GM12878 (cell line): ENCODE results near the gene GCNT3.

Experiments used
- CREB1 ChIP-seq: IDR thresholded peaks from 2 replicates; pipeline ENCODE4 v1.6.1; 2012; ENCODE audit warnings: low read depth, mild to moderate bottlenecking, inconsistent platforms
- EP300 ChIP-seq, 2 experiments: fragments of 150-350 bp in 1 of 2; IDR thresholded peaks; 2 replicates each; pipeline ENCODE4 v1.6.1; 2011 to 2012; ENCODE audit warnings: low read depth in 2 of 2, low read length in 2 of 2, borderline replicate concordance in 1 of 2, improper control_type of control experiment in 1 of 2, inconsistent platforms in 1 of 2; ENCODE audit not compliant: control insufficient read depth in 1 of 2
- EZH2 ChIP-seq: IDR thresholded peaks from 2 replicates; pipeline ENCODE4 v1.6.1; 2012; ENCODE audit warnings: low read depth, mild to moderate bottlenecking, control low read depth, inconsistent platforms, low read length, borderline replicate concordance; ENCODE audit not compliant: control insufficient read depth
- HDAC2 ChIP-seq: fragments of 200-600 bp; sonication (generic); IDR thresholded peaks from 2 replicates; pipeline ENCODE4 v1.6.1; 2017
- POLR2A ChIP-seq: IDR thresholded peaks from 2 replicates; pipeline ENCODE4 v1.6.1; 2011; ENCODE audit warnings: low read depth, mild to moderate bottlenecking, low read length
- RCOR1 ChIP-seq: conservative IDR thresholded peaks from 2 replicates; pipeline ENCODE4 v1.6.1; 2012; ENCODE audit warnings: low read depth, low read length, improper control_type of control experiment
- SREBF2 ChIP-seq: IDR thresholded peaks from 2 replicates; pipeline ENCODE4 v1.6.1; 2012; ENCODE audit warnings: mild to moderate bottlenecking, low read length
- SUZ12 ChIP-seq: fragments of 200-600 bp; sonication (generic); IDR thresholded peaks from one replicate; pipeline ENCODE4 v1.6.1; 2018; ENCODE audit warnings: antibody characterized with exemption, mild to moderate bottlenecking; ENCODE audit not compliant: unreplicated experiment
- YBX1 ChIP-seq: fragments of 450-650 bp; IDR thresholded peaks from 2 replicates; pipeline ENCODE4 v1.6.1; 2016; ENCODE audit warnings: antibody characterized with exemption
- TF ChIP-seq, protein P1 (sequence below), 3 experiments: IDR thresholded peaks in 2 of 3; conservative IDR thresholded peaks in 1 of 3; 2 replicates each; pipeline ENCODE4 v1.5.1; 2011; ENCODE audit warnings: low read depth in 3 of 3, low read length in 3 of 3, mild to moderate bottlenecking in 3 of 3, control low read depth in 2 of 3, moderate library complexity in 2 of 3, inconsistent platforms in 1 of 3, mixed read lengths in 1 of 3; ENCODE audit not compliant: control insufficient read depth in 2 of 3, insufficient read depth in 1 of 3; ENCODE audit errors: extremely low read depth in 1 of 3

DNA sequence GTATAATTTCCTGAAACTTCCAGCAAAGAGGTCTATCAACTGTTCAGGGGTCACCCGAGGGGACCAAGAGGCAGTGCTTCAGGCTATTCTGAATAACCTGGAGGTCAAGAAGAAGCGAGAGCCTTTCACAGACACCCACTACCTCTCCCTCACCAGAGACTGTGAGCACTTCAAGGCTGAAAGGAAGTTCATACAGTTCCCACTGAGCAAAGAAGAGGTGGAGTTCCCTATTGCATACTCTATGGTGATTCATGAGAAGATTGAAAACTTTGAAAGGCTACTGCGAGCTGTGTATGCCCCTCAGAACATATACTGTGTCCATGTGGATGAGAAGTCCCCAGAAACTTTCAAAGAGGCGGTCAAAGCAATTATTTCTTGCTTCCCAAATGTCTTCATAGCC is 6.8 kb downstream of the GCNT3 start:
- TF ChIP-seq SUZ12 (no peak), EP300 (IDR thresholded peaks at IDR 0.05; ENCODE audit: borderline replicate concordance in 1 of 2, control insufficient read depth in 1 of 2, low read depth in 2 of 2, low read length in 2 of 2) (no peak), SREBF2 (no peak), YBX1 (no peak), RCOR1 (no peak), EZH2 (no peak), HDAC2 (no peak), CREB1 (no peak), POLR2A (no peak)
- TF ChIP-seq, protein P1, sequence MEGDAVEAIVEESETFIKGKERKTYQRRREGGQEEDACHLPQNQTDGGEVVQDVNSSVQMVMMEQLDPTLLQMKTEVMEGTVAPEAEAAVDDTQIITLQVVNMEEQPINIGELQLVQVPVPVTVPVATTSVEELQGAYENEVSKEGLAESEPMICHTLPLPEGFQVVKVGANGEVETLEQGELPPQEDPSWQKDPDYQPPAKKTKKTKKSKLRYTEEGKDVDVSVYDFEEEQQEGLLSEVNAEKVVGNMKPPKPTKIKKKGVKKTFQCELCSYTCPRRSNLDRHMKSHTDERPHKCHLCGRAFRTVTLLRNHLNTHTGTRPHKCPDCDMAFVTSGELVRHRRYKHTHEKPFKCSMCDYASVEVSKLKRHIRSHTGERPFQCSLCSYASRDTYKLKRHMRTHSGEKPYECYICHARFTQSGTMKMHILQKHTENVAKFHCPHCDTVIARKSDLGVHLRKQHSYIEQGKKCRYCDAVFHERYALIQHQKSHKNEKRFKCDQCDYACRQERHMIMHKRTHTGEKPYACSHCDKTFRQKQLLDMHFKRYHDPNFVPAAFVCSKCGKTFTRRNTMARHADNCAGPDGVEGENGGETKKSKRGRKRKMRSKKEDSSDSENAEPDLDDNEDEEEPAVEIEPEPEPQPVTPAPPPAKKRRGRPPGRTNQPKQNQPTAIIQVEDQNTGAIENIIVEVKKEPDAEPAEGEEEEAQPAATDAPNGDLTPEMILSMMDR (IDR thresholded peaks at IDR 0.05 in 2 of 3, conservative IDR thresholded peaks at IDR 0.05 in 1 of 3; ENCODE audit: control insufficient read depth in 2 of 3, extremely low read depth in 1 of 3, insufficient read depth in 1 of 3, low read depth in 3 of 3, low read length in 3 of 3): no peak
